PC-3 (cell line): Measurements from ENCODE around the gene PDX1. TPM values are rescaled to one million over a fixed set of nuclear protein-coding genes. Genes with fewer than 3 reads are reported as not detected.

ENCODE experiments used
- ATAC-seq: fragments of 200-7000 bp; cut with Tn5 transposase; 2 replicates; pipeline ENCODE4 v1.9.1; 2020; ENCODE audit warnings: mild to moderate bottlenecking, moderate library complexity
- BruUV-seq: library from RNA; stranded (reverse); fragments of 400-500 nt; replicated peaks from 2 replicates; lab custom pipeline; 2021; lab: Mats Ljungman, UMichigan
- CTCF ChIA-PET: fragments of 300-600 bp; sonication (Branson Sonifier 250); formaldehyde crosslinking; loops from one replicate; lab custom pipeline; 2022; ENCODE audit warnings: antibody characterized with exemption; lab: Charles Lee
- POLR2A ChIA-PET: fragments of 300-600 bp; sonication (Branson Sonifier 250); formaldehyde crosslinking; loops from one replicate; lab custom pipeline; 2022; ENCODE audit warnings: antibody characterized with exemption; ENCODE audit not compliant: unreplicated experiment; lab: Charles Lee
- DNase-seq: peaks from one replicate; pipeline ENCODE4 v3.0.0-alpha.2; 2015
- H2AFZ ChIP-seq: fragments of 300-600 bp; sonication (generic); 2 replicates; pipeline ENCODE4 v1.6.0; 2016; ENCODE audit warnings: antibody characterized with exemption, low read length
- H3F3A ChIP-seq: fragments of 300-600 bp; sonication (generic); one replicate; pipeline ENCODE4 v1.6.0; 2017; ENCODE audit warnings: antibody characterized with exemption, low read length, control low read depth, mild to moderate bottlenecking; ENCODE audit not compliant: unreplicated experiment
- H3K27ac ChIP-seq: fragments of 300-600 bp; sonication (generic); 2 replicates; pipeline ENCODE4 v1.5.1; 2016; ENCODE audit warnings: mild to moderate bottlenecking, low read length
- H3K27me3 ChIP-seq: fragments of 300-600 bp; sonication (generic); 2 replicates; pipeline ENCODE4 v1.6.1; 2016; ENCODE audit warnings: low read length, mixed read lengths
- H3K36me3 ChIP-seq: fragments of 300-600 bp; sonication (generic); 2 replicates; pipeline ENCODE4 v1.6.1; 2016; ENCODE audit warnings: low read depth, mixed run types, low read length, mixed read lengths
- H3K4me1 ChIP-seq: fragments of 300-600 bp; sonication (generic); 2 replicates; pipeline ENCODE4 v1.5.1; 2016; ENCODE audit warnings: low read length; ENCODE audit not compliant: insufficient read depth
- H3K4me2 ChIP-seq: fragments of 300-600 bp; sonication (generic); 2 replicates; pipeline ENCODE4 v1.6.0; 2016; ENCODE audit warnings: low read length
- H3K4me3 ChIP-seq: fragments of 300-600 bp; sonication (generic); 2 replicates; pipeline ENCODE4 v1.5.1; 2016; ENCODE audit warnings: mild to moderate bottlenecking, low read length, mixed read lengths
- H3K79me2 ChIP-seq: fragments of 300-600 bp; sonication (generic); 2 replicates; pipeline ENCODE4 v1.6.1; 2017; ENCODE audit warnings: low read length, mixed read lengths
- H3K9ac ChIP-seq: fragments of 300-600 bp; sonication (generic); 2 replicates; pipeline ENCODE4 v1.6.0; 2016; ENCODE audit warnings: mild to moderate bottlenecking, low read length
- H3K9me2 ChIP-seq: fragments of 300-600 bp; sonication (generic); replicated peaks from 2 replicates; pipeline ENCODE4 v1.6.1; 2016; ENCODE audit warnings: mixed run types, low read length, mixed read lengths
- H3K9me3 ChIP-seq: fragments of 300-600 bp; sonication (generic); 2 replicates; pipeline ENCODE4 v1.6.1; 2016; ENCODE audit warnings: low read length, mixed read lengths
- H4K20me1 ChIP-seq: fragments of 300-600 bp; sonication (generic); 2 replicates; pipeline ENCODE4 v1.6.1; 2016; ENCODE audit warnings: low read length, mixed read lengths
- EZH2 ChIP-seq: fragments of 300-600 bp; sonication (generic); IDR thresholded peaks from one replicate; pipeline ENCODE4 v1.6.1; 2017; ENCODE audit warnings: antibody characterized with exemption, mild to moderate bottlenecking, low read length; ENCODE audit not compliant: unreplicated experiment
- EZH2phosphoT487 ChIP-seq: fragments of 300-600 bp; sonication (generic); IDR thresholded peaks from 2 replicates; pipeline ENCODE4 v1.6.1; 2018; ENCODE audit warnings: mild to moderate bottlenecking, antibody characterized with exemption, low read length, borderline replicate concordance
- intact Hi-C: fragments of 100-400 bp; cut with micrococcal nuclease; formaldehyde crosslinking; loops from 2 replicates; pipeline ENCODE4 v1.9.0; 2023
- total RNA-seq: library from RNA; depleted of rRNA; stranded (reverse); fragments of >200 nt; gene quantifications from 2 replicates; pipeline ENCODE4 v1.2.3, GENCODE V29; 2014
- TF ChIP-seq, protein P1 (sequence below): fragments of 300-600 bp; sonication (generic); conservative IDR thresholded peaks from 2 replicates; pipeline ENCODE4 v1.5.1; 2017; ENCODE audit warnings: antibody characterized with exemption, low read depth, mild to moderate bottlenecking, low read length

Gene PDX1
- total RNA-seq, 1 experiment from 2014 or later = not detected

DNA sequence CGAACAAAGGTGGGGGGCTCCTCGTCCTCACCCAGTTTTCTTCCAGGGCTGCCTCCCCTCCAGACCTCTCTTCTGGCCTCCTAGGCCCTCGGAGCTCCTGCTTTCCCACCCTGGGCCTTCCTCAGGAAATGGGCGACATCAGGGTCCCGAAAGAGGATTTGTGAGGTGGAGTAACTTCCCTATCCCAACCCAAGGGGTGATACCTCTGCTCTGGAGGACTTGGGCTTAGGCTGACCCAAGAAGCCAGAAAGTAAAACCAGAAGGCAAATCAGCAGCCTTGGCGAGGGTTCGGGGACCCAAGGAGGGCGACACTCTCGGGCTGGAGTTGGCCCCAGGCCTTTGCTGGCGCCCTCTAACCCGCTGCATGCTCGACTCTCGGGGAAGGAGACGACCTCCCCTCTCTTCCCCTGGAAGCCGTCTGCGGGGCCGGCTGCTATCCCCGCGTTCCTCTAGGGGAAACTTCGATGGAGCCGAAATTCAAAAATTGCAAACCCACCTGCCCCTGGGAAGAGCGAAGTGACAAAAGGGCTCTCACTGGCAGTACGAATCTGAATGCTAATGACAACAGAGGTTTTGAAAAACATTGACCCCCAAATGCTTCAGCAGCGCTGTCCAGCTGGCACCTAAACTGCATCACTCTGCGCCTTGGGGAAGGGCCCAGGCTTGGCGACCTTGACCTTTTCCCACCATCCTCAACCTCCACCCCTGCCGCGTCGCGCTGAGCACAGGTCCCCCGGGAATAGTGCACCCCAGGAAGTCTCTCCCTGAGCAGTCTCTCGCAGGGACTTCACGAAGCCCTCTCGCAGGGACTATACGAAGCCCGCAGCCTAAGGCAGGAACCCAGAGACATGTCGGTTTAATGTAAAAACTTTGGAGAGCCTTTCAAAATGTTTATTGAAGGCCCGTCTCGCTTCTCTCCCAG, 2.4 kb downstream of the PDX1 start:
- no peak for ATAC-seq
- Histone ChIP-seq H4K20me1 (no peaks in the 10 kb centered on the region), H3K27me3 (peaks cover 25% of the 10 kb centered on the region), H3K4me3 (no peak overlapping the region), H3K27ac (no peak overlapping the region), H2AFZ (no peak overlapping the region), H3K36me3 (no peaks in the 10 kb centered on the region), H3K4me1 (no peaks in the 10 kb centered on the region), H3F3A (no peaks in the 10 kb centered on the region), H3K9me3 (no peaks in the 10 kb centered on the region), H3K9me2 (no peaks in the 10 kb centered on the region), H3K79me2 (no peaks in the 10 kb centered on the region), H3K9ac (no peak overlapping the region), H3K4me2 (no peak overlapping the region)
- no peak for DNase-seq
- intact Hi-C loops = no loop called here
- TF ChIP-seq, protein P1, sequence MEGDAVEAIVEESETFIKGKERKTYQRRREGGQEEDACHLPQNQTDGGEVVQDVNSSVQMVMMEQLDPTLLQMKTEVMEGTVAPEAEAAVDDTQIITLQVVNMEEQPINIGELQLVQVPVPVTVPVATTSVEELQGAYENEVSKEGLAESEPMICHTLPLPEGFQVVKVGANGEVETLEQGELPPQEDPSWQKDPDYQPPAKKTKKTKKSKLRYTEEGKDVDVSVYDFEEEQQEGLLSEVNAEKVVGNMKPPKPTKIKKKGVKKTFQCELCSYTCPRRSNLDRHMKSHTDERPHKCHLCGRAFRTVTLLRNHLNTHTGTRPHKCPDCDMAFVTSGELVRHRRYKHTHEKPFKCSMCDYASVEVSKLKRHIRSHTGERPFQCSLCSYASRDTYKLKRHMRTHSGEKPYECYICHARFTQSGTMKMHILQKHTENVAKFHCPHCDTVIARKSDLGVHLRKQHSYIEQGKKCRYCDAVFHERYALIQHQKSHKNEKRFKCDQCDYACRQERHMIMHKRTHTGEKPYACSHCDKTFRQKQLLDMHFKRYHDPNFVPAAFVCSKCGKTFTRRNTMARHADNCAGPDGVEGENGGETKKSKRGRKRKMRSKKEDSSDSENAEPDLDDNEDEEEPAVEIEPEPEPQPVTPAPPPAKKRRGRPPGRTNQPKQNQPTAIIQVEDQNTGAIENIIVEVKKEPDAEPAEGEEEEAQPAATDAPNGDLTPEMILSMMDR = no peak
- TF ChIP-seq EZH2 (no peak), EZH2phosphoT487 (no peak)
- BruUV-seq = no TSS peak
- CTCF ChIA-PET = no interaction called here
- POLR2A ChIA-PET = no interaction called here

DNA sequence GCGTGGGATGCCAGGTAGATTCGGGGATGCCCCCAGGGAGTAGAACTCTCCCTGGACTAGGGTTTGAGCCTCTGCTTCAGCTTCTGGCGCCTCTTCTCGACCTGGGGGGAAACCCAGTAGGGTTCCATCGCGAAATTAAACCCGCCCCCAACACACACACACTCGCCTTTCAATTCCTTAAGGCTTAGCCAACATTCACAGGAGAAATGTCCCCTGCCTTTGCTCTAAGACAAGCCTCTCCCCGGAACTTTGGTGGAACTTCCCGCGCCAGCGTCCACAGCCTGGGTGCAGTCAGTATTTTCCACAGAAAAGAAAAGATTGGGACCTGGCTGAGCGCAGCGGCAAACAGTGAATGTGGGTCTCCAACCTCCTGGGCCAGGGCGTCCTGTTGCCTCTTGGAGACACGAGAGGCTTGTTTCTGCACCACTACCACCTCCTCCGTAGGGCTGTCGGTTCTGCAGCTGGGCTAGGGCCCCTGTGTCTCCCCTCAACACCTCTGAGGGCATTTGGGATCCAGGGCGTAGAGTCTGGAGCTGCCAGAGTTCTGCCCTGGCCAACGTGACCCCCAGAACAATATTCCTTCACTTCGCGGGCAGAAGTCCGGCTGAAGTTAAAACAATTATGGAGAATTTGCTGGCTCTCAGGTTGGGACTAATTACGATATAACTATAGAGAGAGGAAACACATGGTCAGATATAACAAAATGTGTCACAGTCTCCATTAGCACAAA, 3.2 kb downstream of the PDX1 start:
- Histone ChIP-seq H3K4me2 (no peak overlapping the region), H3K79me2 (no peaks in the 10 kb centered on the region), H3K9ac (no peak overlapping the region), H3K9me3 (no peaks in the 10 kb centered on the region), H3K27ac (no peak overlapping the region), H3K4me1 (no peaks in the 10 kb centered on the region), H3K27me3 (peaks cover 33% of the 10 kb centered on the region), H3K4me3 (no peak overlapping the region), H3F3A (no peaks in the 10 kb centered on the region), H2AFZ (no peak overlapping the region), H3K9me2 (no peaks in the 10 kb centered on the region), H3K36me3 (no peaks in the 10 kb centered on the region), H4K20me1 (no peaks in the 10 kb centered on the region)
- intact Hi-C loops = no loop called here
- TF ChIP-seq EZH2phosphoT487 = no peak
- TF ChIP-seq, protein P1 = no peak
- TF ChIP-seq EZH2 = no peak
- no peak for DNase-seq
- ChIA-PET CTCF (no interaction called here), POLR2A (no interaction called here)
- no TSS peak for BruUV-seq
- ATAC-seq = no peak
